HG03460 (cell line): ENCODE measurements around the gene GABBR1.

Experiments used
- ATAC-seq: cut with Tn5 transposase; IDR thresholded peaks from one replicate; pipeline ENCODE4 v1.9.1; 2021; ENCODE audit not compliant: unreplicated experiment

GABBR1 gene

DNA sequence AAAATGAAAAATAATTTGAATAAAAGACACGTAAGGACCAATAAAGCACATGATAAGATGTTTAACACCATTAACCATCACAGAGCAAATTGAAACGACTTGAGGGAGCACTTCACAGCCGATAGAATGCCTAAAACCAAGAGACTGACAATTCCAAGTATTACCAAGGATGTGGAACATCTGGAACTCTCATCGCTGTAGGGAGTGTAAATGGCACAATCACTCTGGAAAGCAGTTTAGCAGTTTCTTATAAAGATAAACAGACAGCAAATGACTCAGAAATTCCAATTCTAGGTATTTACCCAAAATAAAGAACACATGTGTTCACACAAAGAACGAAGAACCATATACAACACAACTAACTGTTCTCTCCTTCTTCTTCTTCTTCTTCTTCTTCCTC, 65.0 kb downstream of the GABBR1 start:
- ATAC-seq, result no peak

DNA sequence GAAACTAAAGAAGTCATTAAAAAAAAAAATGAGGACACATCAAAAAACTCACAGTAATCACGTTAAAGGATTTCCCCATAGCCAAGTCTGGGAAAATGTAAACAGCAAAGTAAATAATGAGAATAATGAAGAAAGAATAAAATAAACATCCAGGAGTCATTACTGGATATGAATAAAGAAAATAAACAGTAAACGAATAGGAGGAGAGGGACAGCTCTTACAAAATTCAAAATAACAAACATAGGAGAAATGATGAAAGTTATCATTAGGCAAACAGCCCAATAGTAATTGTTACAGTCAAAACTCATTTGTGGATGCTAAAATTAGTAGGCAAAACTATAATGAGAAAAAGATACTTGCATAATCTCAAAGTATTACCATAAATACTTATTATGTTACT, 65.4 kb downstream of the GABBR1 start:
- no peak for ATAC-seq

DNA sequence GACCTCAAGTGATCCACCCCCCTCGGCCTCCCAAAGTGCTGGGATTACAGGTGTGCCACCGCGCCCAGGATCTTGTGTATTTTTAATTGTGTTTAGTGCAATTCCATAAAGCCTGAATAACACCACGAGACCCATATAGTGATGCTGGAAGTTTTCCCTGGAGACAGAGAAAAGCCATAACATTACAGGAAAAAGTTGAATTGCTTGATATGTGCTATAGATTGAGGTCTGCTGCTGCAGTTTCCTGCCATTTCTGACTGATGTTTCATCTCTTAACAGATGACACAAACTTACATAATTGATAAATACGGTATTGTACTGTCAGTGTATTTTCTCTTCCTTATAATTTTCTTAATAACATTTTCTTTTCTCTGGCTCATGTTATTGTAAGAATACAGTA, 66.1 kb downstream of the GABBR1 start:
- ATAC-seq, result no peak

DNA sequence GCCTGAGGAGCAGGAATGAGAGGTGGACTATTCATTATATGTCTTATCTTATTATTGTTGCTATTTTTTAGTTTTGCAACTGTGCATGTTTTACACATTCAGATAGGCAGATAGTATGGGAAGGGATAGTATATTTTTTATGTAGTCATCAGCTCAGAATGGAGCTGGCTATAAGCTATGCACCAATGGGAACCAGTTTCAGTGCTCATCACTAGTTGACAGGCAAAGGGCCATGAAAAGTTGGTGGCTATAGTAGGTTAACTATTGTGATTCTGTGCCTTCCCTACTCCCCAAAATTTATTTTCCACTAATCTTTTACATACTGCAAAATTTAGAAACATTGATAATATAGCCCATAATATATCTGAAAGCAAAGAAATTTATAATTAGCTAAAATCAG, 68.1 kb downstream of the GABBR1 start:
- no peak for ATAC-seq

DNA sequence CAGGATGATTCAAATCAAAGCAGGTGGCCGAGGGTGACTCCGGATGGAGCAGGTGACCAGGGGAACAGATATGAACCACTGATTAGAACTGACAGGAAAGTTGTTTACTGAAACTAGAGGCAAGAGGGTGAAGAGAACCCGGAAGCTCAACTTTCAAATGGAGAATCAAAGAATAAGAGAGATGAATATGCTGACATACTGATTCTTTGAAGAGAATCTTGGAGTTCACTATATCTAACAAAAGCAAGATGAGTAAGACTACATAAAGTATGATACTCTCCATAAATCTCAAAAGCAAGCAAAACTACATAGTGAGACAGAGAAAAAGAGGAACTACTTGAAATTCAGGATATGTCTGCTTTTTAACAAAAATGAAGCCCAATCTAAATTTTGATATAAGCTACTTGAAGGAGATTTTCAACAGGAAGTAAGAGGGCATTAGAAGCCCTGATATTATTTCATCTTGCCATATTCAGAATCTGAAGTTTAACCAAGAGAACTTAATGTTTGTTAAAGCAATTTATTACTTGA, 69.5 kb downstream of the GABBR1 start:
- no peak for ATAC-seq

DNA sequence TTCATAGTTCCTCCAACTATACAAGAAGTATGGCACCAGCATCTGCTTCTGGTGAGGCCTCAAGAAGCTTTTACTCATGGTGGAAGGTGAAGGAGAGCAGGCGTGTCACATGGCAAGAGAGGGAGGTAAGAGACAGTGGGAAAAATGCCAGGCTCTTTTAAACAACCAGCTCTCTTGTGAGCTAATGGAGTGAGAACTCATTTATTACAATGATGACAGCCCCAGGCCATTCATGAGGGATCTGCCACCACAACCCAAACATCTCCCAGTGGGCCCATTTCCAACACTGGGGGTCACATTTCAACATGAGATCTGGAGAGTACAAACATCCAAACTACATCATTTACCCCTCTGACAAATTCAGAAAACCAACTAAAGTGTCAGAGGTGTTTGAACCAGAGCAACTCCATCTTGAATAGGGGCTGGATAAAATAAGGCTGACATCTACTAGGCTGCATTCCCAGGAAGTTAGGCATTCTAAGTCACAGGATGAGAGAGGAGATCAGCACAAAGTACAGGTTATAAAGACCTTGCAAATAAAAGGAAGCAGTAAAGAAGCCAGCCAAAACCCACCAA, 71.3 kb downstream of the GABBR1 start:
- ATAC-seq, result no peak

DNA sequence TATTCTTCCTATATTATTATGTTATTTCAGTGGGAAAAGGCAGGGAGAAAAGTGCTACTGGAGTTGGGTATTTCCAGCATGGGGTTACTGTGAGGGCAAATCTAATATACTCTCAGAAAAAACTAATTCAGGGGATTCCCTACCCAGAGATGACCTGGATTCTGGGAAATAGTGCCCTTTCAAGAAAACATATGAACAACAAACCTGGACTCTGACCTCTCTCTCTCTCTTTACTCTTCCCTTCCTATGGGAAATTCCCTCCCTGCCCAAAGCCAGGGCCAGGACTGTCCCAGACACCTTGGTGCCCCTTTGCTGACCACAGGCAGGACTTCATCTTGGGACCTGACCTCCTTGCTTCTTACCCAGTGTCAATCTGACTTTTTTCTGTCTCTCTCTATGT, 71.9 kb downstream of the GABBR1 start:
- no peak for ATAC-seq

DNA sequence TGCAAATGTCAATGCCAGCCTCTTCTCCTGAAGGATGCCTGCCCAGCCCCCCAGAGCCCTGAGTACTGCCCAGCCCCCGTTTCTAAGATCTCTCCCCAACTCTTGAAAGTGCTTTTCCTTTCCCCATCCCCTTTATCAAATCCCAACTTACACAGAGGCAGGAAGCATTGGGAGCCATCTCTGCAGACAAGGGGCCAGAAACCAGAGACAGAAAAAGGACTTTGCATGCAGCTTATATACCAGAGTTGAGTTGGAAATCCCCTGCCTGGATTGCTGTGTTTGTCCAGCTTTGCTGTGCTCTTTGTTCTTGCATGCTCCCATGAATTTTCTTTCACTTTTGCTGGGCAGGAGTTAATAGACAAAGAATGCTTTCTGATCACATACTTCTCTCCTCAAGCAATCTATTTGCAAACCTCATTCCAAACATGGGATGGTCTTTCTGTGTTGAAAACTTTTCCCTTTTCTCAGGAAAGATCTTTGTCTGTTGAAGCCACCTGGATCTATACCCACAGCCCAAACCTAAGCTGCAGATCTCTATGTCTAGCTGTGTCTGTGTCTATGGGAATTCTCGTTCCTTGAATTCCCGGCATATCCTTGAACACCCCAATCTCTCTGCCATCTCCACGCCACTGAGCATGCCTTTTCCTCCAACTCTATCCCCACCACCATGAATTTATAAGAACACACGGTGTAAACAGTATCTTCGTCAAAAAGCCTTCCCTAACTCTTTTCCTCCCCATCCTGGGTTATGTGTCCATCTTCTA, 73.3 kb downstream of the GABBR1 start, which contains the start of gene UBD:
UBD (minus strand) TSS at position 209 of the 764 bp plus-strand sequence; CDS start at position 178, 31 bp downstream.
- no peak for ATAC-seq

DNA sequence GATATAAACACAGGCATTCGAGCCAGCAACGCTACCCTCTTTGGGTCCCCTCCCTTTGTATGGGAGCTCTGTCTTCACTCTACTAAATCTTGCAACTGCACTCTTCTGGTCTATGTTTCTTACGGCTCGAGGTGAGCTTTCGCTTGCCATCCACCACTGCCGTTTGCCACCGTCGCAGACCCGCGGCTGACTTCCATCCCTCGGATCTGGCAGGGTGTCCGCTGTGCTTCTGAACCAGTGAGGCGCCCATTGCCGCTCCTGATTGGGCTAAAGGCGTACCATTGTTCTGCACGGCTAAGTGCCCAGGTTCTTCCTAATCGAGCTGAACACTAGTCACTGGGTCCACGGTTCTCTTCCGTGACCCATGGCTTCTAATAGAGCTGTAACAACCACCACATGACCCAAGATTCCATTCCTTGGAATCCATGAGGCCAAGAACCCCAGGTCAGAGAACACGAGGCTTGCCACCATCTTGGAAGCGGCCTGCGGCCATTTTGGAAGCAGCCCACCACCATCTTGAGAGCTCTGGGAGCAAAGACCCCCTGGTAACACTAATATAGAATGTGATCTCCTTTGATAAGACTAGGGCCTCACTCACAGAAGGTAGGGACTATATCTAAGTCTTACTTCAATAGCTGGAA, 74.4 kb downstream of the GABBR1 start:
- ATAC-seq, result no peak

DNA sequence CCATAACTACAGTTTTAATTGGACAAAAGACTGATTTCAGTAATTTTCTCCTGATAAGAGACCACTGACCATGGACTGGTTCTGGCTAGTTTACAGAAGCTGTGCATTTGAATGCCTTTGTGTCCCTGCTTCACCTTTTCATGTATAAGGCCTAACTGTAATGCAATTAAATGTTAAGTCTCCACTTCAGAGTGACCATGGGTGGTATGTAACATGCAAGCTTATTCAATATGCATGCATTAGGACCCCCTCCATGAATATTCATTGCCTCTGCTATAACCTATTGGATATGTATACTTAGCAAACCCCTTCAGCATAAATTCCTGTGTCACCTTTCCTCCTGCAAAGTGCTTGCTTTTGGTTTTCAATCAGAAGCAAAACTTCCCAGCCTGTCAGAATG, 75.7 kb downstream of the GABBR1 start:
- ATAC-seq, result no peak

DNA sequence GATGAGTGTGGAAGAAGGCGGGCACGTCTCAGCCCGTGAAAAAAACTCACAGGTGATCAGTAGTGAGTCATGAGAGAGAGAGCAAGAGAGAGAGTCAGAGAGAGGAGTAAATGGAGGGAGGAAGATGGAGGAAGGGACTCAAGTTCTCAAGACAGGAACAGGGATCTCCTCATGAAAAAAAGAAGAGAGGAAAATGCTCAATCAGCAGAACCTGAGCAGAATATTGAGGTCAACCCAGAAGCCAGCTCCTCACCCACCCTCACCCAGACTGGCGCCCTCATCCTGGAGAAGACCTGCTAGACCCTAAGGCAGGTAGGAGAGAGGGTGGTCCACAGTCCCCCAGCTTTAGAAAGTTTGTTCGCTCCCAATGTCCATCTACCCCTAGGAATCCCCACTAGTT, 78.2 kb downstream of the GABBR1 start:
- no peak for ATAC-seq

DNA sequence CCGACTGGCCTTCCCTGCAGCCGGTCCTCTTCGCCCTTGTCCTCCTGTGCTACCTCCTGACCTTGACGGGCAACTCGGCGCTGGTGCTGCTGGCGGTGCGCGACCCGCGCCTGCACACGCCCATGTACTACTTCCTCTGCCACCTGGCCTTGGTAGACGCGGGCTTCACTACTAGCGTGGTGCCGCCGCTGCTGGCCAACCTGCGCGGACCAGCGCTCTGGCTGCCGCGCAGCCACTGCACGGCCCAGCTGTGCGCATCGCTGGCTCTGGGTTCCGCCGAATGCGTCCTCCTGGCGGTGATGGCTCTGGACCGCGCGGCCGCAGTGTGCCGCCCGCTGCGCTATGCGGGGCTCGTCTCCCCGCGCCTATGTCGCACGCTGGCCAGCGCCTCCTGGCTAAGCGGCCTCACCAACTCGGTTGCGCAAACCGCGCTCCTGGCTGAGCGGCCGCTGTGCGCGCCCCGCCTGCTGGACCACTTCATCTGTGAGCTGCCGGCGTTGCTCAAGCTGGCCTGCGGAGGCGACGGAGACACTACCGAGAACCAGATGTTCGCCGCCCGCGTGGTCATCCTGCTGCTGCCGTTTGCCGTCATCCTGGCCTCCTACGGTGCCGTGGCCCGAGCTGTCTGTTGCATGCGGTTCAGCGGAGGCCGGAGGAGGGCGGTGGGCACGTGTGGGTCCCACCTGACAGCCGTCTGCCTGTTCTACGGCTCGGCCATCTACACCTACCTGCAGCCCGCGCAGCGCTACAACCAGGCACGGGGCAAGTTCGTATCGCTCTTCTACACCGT, 79.5 kb downstream of the GABBR1 start:
- no peak for ATAC-seq

DNA sequence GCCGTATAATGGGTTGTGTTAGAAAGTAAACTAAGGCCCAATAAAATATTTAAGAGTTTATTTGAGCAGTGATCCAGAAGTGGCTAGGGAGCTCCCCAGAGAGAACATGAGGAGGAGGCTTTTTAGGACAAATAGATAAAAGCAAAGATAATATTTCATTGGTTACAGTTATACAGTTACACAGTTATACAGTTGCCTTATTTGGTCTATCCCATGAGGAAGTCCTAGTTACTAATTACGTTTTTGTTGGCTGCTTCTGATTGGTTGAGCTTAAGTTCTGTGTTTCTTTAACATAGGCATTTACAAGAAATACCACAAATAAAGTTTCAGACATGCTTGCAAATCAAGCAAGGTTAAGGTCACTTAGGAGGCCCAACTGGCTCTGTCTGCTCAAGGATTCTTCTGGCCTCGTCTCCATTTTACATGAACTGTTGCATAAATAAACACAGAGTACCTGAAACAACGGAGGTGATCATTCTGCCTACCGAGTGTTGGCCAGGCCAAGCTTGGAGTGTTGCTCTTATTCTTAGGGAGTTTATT, 80.4 kb downstream of the GABBR1 start:
- ATAC-seq, result peak; percentile 80

DNA sequence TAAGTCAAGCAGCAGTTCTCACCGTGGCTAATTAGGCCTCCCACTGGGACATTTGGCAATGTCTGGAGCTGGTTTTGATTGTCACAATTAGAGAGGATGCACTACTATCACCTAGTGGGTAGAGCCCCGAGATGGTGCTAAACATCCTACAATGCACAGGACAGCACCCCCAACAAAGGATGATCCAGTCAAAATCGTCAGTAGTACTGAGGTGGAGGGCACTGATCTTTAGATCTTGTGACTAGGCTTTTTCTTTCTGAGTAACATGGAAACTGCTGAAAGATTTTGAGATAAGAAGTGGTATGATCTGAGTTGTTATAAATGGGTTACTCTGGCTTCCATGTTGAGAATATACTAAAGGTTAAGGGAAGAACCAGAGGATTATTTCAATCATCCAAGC, 85.4 kb downstream of the GABBR1 start:
- ATAC-seq, result no peak

DNA sequence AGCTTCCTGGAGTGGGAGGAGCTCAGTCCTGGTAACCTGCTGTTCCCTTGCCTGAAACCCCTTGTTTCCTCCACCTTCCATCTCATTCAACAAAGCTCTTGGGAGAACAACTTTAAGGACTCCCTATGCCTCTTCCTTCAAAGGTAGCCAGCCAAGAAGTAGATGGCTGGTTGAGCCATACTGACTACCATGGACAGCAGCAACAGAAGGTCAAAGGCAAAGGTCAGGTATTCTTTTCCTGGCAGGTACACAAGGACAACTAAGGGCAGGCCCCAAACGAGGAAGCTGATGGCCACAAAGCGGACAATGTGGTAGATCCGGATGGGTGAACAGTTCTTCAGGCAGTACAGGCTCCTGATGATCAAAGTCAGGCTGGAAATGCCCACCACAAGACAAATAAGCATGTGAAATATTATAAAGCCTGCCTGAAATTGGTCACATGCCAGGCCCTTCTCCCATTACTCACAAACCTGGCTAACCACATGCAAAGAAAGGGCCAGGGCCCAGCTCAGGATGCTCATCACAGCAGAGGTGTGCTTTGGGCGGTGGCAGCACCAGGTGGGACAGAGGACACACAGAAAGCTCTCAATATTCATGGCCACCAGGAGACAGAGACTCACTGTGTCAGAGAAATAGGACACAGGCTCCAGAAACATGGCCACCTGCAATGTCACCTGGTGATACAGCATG, 95.1 kb downstream of the GABBR1 start:
- ATAC-seq, result no peak

DNA sequence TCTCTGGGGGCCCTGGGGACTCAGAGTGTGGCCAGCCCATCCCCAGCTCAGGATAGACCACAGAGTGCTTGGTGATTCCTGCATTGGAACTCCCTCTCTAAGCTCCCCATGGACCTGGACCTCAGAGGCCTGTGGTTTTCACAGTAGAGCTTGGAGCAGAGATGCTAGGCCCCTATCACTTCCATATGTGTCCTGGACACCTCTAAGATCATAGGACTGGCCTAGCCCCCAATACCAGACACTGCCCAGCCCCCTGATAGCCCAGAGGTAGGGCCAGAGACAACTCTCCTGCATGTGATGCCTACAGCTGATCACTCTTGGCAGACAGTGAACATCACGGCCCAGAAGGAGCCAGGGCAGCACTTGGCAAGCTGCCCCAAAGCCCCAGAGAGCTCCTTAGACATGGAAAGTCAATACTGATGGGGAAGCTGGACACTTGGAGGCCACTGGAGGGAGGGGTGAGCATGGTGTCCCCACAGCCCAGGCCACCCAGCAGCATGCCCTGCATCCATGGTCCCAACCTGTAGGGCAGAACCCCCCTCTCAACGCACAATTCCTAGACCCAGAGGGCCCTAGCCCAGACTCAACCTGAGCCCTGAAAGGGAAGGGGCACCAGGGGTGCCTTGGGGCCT, 100.5 kb downstream of the GABBR1 start:
- no peak for ATAC-seq

DNA sequence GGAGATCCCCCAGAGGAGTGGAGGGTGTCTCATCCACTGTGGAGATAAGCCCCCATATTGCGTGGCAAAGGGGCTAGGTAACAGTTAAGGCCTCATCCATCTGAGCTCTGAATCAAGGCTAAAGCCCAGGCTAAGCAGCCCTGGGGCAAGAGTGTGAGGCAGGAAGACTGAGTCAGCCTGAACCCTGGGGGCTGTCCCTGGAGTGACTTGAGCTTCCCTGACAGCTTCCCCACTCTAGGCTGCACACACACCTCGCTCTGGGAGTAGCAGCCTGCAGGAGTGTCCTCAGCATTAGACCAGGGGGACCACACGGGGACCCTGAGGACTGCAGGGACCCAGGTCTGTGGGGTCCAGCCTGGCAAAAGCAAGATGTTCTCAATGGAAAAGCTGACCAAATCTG, 101.3 kb downstream of the GABBR1 start:
- ATAC-seq, result no peak

DNA sequence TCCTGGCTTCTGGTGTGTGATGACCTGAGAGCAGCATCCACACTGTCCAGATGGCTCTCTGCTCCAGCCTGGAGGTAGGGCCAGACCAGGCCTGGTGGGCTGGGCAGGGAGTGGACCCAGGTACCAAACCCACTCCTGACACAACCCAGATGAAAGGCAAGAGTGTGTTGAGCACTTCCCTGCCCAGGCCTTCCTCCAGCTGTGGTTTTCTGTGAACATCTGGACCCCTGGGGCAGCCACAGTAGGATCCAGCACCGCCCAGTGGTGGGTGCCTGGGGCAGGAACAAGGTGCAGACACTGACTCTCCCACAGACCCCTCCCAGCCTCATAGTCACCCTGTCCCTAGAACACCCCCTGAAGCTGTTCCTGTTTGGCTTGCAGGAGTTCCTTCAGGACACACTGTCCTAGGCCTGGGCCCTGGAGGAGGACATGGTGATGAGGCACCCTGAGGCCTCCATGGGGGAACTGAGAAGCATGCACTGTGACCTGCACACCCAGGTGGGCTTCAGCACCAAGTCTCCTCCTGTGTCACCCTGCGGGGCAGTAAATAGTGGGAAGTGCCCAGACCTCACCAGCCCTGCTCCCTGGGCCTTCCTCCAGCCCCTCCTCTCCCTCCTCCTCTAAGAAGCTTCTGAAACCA, 102.2 kb downstream of the GABBR1 start:
- ATAC-seq, result no peak

DNA sequence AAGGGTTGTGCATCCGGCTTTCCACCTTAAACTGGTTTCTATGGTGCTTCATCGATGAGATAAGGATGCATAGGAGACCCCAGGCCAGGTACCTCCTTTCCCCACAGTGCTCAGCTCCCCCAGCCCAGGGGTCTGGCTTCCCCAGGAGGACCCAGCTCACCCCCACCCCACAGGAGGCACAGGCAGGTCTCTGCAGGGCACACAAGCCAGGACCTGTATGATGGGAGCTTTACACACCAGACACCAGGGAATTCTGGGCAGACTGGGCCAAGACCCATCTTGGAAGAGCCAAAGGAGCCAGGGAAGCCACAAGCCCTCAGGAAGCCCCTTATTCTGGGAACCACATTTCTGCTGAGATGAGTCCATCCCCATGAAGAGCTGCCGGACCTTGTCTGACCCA, 103.0 kb downstream of the GABBR1 start:
- no peak for ATAC-seq
